K562 treated with DMSO at 1 percent for 48 hours (cell line): ENCODE measurements around the gene PAPOLA. TPM values are rescaled to one million over a fixed set of nuclear protein-coding genes. Genes with fewer than 3 reads are reported as not detected.

ENCODE experiments used
- total RNA-seq: library from RNA; unstranded; fragments of 300-600 nt; gene quantifications from 2 replicates; pipeline ENCODE4 v1.2.3, GENCODE V29; 2022; ENCODE audit warnings: low replicate concordance; ENCODE audit errors: extremely low read depth

The PAPOLA gene
- not detected in 2 replicates for total RNA-seq

DNA sequence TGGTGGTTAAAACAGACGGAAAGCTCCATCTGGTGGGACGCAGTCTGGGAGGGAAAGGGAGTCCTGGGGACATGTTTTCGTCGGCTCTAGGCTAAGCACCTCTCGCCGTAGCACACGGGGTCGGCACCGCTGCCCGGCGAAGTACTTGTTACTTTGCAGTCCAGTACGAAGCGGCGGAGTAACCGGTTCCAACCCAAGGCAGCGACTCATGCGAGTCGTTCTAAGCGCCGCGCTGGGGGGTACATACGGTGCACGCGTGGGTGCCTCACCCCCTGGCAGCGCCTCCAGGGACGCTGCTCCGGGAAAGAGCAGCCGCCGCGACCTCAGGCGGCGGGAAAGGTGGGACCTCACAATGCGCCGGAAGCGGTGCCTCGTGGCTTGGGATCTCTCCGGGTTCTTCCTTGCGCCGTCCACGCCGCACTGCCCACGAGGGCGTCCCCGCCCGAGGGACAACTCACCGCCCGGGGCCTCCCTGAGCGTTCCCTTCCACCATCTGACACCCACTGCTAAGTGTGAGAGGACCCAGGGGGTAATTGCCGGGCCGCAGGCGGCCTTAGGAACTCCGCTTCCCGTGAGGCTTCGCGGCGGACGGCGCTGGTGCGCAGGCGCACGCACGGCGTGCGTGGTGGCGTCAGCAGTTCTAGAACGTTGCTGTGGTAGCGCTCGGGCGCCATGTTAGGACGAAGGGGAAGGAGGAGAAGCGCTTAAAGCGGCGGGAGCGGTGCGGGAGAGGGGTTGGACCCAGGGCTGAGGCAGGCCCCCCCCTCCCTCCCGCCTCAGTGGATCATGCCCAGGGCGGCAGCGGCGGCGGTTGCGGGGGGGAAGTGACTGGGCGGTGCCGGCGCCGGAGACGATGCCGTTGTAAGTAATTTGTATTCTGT, at the start of gene PAPOLA:
Gene PAPOLA, plus strand, starts transcription at position 643 of the 881 bp plus-strand sequence. Its CDS starts 211 bp downstream, at position 854.

Other genes starting within 250 kb of the PAPOLA start
- not detected in 2 replicates for gene BDKRB1, start 246.2 kb upstream of the PAPOLA start, total RNA-seq
- gene ATG2B, start 139.0 kb upstream of the PAPOLA start, total RNA-seq = not detected in 2 replicates
- not detected in 2 replicates for gene GSKIP, start 138.9 kb upstream of the PAPOLA start, total RNA-seq
- not detected in 2 replicates for gene AK7, start 110.3 kb upstream of the PAPOLA start, total RNA-seq